Endothelial cell of hepatic sinusoid (primary cell): ENCODE data around the gene RFX1.
"Not testable (repeated sequence)": the region's sequence is repeated elsewhere in the genome, so short reads cannot be mapped to it uniquely, and the experiment has no call there.

Experiments
- in situ Hi-C: cut with HindIII; loops from 2 replicates; pipeline ENCODE4 v1.10.0; 2017; ENCODE audit warnings: low sequenced_read_pairs

Gene RFX1

DNA sequence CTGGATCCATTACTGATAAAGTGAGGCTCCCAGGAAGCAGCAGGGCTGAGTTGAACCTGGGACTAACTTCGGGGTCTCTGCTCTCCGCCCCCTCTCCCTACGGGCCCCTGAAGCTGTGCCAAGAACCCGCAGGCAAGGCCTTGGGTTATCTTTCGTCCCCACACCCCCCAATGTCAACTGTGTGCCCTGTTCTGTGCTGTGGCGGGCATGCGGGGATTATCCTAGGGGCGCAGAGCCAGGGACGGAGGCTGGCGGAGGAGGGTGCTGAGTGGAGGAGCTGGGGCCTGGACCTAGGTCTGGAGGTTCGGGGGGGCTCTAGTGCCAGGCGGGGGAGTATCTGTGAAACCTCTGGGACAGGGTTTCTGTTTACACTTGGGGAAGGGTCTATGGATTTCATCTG lies 26.4 kb downstream of the RFX1 start:
- in situ Hi-C loops = no loop called here

DNA sequence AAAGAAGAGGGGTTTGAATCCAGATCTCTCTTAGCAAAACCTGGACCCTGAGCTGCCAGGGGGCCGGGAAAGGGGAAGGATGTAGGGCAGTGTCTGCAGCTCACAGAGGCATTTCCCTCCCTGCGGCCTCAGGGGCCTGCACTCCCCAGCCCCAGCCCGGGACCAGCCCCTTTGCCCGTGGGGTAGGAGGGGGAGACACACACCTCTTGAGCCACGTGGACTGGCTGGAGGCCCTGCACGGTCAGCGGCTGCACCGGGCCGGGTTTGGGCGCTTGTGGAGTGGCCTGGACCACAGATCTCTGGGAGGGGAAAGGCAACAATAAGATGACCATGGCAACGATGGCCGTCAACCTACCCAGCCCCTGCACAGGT lies 26.9 kb downstream of the RFX1 start:
- in situ Hi-C loops = no loop called here

DNA sequence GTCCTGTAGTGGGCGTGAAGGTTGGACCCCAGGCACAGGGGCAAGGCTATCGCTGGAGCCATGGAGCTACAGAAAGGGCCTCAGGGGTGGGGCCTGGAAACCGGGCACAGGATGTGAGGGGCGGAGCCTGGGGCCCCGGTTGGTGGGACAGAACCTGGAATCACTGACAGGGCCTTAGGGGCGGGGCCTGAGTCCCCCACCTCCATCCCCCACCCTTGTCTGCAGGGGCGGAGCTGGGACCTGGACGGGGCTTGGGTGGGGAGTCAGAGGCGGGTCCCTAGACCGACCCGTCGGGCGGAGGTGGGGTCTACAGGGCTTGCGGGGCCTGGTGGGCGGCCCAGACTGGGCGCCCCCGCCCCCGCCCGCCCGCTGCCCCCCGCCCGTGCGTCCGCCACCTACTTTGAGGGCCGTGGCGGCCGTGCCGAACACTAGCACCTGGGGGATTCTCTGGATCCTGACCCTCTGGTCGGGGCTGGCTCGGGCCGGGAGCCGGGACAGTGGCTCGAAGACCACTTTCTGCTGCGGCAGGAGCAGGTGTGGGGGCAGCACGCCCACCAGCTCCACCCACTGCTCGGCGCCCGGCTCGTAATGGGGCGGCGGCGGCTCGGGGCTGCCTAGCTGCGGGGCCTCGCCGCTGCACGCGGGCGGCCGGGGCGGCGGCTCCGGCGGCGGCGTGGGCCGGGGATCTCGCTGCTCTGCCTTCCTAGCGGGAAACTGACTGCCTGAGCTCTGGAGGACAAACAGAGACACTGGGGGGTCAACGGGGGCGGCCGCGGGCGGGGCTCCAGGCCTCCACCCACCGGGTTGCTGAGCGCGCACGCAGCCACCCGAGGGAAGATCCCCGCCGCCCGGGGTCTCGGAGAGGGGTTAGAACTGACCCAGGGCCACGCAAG lies 27.5 kb downstream of the RFX1 start:
- in situ Hi-C loops = no loop called here

DNA sequence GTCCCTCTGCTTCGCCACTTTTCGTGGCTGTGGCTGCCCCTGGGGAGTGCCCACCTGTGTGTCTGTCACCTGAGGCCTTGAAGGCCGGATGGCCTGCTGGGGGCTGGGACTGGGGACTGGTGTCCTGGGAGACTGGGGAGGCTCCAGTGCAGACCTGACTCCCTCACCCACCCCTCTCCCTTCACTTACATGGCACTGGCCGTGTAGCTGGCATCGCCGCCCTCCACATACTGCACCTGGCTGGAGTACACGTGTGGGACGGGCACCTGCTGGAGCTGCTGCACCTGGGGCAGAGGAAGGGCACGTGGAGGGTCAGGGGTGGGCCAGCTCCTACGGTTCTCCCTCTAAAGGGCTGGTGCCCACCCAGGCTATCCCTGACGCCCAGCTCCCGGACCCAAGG lies 28.3 kb downstream of the RFX1 start:
- in situ Hi-C loops = no loop called here

DNA sequence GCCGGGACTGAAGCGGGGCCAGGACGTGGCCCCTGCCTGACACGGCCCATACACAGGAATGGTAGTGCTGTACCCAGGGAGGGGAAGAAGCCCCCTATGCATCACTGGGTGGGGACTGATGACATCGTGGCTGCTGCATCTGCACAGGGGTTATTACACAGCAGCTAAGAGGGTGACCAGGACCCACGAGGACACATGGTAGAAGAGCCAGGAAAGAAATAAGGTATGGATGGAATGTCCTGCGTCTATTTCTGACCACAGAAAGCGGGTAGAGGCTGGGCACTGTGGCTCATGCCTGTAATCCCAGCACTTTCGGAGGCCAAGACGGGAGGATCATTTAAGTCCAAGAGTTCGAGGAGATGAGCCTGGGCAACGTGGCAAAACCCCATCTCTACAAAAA lies 29.7 kb downstream of the RFX1 start:
- in situ Hi-C loops = no loop called here

DNA sequence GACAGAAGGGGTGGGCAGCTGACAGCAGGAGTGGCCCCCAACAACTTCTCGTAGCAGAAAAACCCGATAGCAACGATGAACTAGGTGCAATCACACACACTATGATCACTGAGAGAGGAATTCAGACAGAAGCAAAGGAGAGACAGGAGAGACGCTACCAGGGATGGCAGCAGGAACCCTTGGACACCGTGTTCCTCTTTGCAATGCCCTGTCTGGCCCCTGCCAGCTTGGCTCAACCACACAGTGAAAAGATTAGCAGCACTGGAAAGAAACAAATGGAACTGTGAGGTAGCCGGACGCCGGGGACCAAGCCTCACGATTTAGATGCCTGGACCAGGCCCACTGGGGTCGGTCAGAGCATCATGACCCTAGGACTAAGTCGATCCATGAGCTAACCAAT lies 30.2 kb downstream of the RFX1 start:
- in situ Hi-C loops = no loop called here

DNA sequence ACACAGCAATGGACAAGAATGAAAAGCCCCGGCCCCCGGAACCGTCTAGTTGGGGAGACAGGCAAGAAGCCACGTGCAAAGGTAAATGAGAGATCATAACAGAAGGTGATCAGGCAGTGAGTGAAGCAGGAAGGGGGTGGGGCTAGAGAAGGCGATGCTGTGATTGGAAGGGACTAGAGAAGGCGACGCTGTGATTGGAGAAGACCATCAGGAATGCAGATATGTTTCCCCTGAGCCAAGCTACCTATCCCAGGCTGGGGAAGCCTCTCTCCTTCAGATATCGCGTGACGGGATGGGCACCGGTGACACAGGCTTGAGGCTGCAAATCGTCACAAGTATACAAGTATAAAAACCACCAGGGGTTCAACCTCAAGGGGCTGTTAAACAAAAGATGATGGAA lies 32.0 kb downstream of the RFX1 start:
- in situ Hi-C loops = no loop called here

DNA sequence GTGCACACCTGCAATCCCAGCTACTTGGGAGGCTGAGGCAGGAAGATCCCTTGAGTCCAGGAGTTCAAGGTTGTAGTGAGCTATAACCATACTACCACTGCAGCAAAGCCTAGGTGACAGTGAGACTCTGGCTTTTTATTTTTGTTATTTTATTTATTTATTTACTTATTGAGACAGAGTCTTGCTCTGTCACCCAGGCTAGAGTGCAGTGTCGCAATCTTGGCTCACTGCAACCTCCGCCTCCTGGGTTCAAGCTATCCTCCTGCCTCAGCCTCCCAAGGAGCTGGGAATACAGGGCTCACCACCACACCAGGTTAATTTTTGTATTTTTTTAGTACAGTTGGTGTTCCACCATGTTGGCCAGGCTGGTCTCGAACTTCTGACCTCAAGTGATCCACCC lies 32.6 kb downstream of the RFX1 start:
- in situ Hi-C loops = not testable (repeated sequence)

DNA sequence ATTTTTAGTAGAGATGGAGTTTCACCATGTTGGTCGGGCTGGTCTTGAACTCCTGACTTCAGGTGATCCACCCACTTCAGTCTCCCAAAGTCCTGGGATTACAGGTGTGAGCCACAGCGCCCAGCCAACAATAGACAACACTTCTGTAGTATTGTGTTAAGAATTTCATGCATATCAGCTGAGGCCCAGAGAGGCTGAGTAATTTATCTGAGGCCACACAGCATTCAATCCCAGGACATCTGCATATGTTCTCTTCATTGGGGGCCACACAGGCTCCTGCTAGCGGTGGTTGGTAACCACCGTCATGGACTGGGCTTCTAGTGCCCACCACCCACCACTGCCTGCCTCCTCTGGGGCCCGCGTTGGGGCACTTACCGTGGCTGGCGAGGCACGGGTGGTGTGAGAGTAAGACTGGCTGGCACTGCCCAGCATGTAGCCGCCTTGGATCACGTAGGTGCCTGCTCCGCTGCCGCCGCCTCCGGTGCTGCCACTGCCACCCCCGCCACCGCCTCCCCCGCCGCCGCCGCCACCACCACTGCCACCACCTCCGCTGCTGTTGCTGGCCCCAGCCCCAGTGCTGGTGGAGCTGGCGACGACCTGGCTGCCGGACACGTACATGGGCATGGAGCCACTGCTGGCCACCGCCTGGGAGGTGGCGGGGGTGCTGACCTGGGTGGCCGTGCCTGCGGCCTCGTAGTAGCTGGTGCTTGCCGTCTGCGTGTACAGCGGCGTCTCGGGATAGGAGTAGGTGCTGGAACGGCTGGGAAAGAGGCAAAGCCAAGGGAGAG lies 33.6 kb downstream of the RFX1 start:
- in situ Hi-C loops = no loop called here

DNA sequence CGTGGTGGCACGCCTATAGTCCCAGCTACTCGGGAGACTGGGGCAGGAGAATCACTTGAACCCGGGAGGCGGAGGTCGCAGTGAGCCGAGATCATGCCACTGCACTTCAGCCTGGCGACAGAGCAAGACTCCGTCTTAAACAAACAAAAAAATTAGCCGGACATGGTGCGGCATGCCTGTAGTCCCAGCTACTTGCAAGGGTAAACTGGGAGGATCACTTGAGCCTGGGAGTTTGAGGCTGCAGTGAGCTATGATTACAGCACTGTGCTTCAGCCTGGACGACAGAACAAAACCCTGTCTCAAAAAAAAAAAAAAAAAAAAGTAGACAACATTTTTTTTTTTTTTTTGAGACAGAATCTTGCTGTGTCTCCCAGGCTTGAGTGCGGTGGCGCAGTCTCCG lies 34.3 kb downstream of the RFX1 start:
- in situ Hi-C loops = not testable (repeated sequence)

DNA sequence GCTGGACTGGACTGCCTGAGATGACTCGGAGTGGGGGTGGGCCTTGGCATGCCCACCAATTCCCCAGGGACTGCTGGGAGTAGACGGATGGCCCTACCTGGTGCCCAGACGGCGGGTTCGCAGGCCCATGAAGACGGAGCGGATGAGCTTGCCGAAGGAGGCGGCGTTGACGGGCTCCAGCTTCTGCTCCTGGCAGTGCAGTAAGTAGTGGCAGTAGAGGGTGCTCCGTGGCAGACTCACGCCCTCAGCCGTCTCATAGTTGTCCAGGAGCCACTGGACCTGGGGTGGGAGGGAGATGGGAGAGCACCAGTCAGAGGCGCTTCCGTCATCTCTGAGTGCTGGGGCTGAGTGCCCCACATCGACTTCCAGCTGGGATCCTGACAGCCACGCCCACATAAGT lies 36.2 kb downstream of the RFX1 start:
- in situ Hi-C loops = no loop called here

DNA sequence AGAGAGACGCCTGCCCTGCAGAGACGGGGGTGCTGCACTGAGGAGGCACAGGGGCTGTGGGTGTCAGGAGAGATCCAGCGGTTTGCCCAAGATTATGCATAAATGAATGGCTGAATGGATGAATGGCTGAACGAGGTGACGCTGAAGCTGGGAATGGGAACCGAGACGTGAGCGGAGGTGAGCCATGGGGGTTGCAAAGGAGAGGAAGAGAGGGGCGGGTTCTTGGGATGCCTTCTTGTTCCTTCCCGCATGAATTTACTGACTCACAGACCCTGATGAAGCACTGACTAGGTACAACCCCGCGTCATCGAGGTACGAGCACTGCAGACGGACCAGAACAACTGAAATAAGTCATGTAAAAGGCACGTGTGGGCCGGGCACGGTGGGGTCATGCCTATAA lies 37.1 kb downstream of the RFX1 start:
- in situ Hi-C loops = no loop called here

DNA sequence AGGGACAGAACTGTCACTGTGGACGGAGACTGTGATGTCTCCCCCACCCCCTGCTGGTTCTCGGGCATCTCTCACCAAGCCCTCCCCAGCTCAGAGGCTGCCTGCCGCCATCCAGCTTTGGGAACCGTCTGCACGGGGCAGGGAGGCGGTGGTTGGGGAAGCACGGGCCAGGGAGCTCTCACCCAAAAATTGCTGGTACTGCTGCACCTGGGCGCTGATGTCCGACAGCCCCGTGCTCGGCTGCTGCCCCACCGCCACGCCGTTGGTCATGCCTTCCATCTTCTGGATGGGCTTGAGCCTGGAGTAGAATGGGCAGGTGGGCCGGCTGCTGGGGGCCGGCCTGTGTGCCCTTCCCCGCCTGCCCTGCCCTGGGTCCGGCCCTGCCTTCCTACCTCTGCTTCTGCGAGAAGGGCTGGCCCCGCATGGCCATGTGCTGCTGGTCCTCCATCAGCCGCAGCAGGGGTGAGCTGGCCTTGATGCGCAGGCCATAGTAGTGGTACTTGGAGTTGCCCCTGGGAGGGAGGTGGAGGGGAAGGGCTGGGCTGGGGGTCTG lies 37.7 kb downstream of the RFX1 start:
- in situ Hi-C loops = no loop called here

DNA sequence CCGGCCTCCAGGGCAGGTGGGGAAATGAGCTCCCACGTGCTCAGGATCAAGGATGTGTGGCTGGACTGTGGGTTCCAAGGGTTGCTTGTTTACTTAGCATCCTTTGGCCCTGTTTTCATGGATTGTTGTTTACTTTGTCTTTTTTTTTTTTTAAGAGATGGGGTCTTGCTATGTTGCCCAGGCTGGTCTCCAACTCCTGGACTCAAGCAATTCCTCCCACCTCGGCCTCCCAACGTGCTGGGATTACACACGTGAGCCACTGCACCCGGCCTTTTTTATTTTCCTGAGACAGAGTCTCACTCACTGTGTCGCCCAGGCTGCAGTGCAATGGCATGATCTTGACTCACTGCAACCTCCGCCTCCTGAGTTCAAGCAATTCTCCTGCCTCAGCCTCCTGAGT lies 38.9 kb downstream of the RFX1 start:
- in situ Hi-C loops = not testable (repeated sequence)

DNA sequence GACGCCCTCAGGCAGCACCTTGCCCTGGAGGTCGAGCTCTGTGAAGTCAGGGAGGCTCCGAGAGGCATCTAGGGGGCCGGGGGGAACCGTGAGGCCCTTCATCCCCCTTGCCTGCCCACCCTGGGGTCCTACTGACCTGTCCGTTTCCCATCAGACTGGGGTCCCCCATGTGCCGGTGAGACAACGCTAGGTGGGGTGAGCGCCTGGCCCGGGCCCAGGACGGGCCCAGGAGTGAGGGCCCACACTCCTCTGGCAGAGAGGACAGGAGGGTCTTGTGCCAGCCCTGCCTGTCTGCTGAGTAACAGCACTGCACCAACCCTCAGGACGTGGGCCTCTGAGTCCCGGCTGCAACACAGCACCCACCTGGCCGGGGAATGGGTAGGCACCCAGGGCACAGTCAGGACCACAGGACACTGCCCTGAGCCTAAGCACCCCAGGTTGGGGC lies 39.4 kb downstream of the RFX1 start:
- in situ Hi-C loops = no loop called here

DNA sequence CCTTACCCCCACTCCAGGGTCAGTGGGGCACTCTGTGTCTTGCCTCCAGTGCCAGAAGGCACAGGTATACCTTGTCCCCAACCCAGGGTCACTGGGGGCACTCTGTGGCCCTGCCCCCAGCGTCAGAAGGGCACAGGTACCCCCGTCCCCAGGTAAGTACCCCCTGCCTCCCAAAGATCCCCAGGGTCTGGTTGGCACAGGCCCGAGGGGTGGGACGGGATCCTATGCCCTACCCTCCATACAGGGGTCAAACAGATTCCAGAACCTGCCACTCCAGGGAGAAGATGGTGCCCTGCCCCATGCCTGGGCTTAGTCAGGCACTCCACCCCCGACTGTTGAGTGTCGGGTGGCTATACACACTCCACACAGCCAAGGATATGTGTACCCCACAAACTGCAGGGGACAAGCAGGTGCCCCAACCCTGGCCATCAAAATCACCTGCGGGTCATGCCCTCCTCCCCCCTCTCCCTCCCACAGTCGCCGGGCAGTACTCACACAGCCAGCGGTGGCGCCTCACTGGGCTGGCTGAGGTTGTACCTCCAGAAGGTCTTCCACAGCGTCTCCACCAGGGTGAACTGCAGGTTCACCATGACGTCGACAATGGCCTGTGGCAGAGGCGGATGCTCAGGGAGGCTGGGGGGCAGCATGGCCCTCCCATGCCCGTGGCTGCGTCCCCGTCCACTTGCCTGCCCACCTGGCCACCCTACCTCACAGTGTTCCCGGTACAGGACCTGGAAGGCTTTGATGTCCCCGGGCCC lies 40.0 kb downstream of the RFX1 start:
- in situ Hi-C loops = no loop called here

DNA sequence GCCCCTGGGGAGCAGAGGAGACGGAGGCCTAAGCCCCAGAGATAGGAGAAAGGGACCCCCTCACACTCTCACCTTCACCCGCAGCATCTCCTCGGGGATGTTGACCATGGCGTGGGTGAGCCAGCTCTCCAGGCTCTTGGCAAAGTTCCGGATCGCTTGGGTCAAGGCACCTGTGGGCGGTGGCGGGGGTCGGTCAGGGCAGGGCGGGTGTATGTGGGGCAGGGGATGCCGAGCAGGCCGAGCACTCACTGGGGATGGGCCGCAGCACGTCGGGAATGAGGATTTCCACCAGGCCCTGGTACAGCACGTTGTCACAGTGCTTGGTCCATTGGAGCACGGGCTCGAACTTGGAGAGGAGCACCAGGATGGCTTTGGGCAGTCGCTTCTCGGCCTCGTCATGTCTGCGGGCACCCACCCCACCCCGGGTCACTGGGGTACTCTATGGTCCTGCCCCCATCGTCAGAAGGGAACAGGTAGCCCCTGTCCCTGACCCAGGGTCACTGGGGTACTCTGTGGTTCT lies 40.7 kb downstream of the RFX1 start:
- in situ Hi-C loops = no loop called here

DNA sequence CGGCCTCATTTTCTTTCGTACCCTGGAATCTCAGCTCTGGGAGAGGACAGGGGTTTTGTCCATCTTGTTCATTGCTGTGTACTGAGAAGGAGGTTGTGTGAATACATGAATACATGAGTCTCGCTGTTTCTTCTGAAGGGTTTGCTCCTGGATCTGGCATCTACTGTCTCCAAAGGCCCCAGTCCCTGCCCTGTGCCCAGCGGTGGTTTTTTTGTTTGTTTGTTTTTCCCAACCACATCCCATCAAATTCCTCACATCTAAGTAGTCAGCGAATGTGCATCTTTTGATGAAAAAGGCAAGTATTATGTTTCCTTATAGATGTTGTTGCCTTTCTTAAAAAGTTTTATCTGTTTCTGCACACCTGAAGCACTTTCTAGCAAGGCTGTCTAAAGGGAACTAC lies 41.3 kb downstream of the RFX1 start:
- in situ Hi-C loops = no loop called here

DNA sequence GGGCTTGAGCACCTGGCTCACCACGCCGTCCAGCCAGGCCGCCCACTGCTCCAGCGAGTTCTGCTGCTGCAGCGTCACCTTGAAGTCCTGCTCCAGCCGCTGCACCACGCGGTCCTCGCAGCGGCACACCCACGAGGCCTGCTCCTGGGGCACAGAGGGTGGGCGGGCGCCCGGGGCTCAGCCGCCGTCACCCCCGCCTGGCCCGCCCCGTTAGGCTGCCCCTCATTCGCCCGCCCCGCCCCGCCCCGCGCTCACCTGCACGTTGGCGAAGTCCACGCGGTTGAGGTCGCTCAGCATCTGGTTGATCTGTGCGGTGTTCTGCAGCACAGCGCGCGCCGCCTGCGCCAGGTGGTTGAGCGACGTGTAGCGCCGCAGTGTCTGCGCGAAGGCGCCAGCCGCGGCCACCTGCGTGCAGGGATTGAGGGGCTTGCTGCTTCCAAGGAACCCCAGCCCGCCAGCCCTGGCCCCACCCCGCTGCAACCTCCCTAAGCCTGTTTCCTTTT lies 42.5 kb downstream of the RFX1 start:
- in situ Hi-C loops = no loop called here

DNA sequence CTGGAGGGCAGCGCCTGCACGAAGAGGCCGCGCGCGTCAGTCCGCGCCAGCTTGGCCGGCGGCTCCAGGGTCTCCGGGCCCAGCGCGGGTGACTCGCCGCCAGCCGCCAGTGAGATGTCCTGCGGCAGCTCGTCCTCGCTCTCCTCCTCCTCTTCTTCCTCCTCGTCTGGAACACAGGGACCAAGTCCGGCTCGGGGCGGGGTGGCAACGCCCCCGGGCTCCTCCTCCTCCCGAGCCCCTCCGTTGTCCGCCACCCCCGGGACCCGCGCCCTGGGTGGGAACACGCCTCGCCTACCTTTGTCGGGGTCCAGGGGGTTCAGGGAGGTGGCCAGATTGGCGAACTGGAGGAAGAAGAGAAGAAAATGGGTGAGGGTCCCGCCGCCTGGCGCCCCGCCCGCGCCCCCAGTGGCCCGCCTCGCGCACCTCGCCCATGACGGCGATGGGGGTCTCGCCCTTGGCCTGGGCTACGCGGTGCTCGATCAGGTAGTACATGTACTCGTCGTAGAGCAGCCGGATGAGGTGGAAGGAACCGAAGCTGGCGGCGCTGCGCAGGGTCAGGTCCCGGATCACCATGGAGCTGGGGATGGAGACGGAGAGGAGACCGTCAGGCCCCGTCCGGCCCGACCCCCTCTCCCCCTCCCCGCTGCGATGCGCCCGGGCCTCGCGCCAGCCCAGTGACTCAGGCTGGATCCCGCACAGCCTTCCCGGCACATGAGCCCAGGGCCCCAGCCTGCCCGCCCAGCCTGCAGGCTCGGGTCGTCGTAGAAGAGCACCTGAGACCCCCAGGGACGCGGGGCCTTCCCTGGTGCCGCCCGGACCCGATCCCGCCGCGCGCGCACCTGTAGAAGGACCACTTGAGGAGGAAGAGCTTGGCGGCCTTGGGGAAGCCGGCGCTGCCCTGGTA lies 43.2 kb downstream of the RFX1 start:
- in situ Hi-C loops = no loop called here
